MG63 (cell line): ENCODE measurements around the gene PTPRM. TPM values are rescaled to one million over a fixed set of nuclear protein-coding genes. Genes with fewer than 3 reads are reported as not detected.
A peak's percentile ranks its signal among the peaks of the same experiment; 100 is the strongest.

Experiments used
- DNase-seq: peaks from one replicate; pipeline ENCODE4 v3.0.0-alpha.2; 2020
- H3K27me3 ChIP-seq: fragments of 250-450 bp; sonication (Bioruptor Pico); 2 replicates; pipeline ENCODE4 v1.5.1; 2020; ENCODE audit warnings: mild to moderate bottlenecking, moderate library complexity
- H3K36me3 ChIP-seq: fragments of 250-450 bp; sonication (Bioruptor Pico); 2 replicates; pipeline ENCODE4 v1.5.1; 2020; ENCODE audit warnings: mild to moderate bottlenecking, moderate library complexity
- H3K4me3 ChIP-seq: fragments of 250-450 bp; sonication (Bioruptor Pico); 2 replicates; pipeline ENCODE4 v1.5.1; 2020; ENCODE audit warnings: mild to moderate bottlenecking, moderate library complexity
- H3K9me3 ChIP-seq: fragments of 250-450 bp; sonication (Bioruptor Pico); 2 replicates; pipeline ENCODE4 v1.5.1; 2020; ENCODE audit warnings: mild to moderate bottlenecking, moderate library complexity
- total RNA-seq: library from RNA; depleted of rRNA; stranded (reverse); fragments of >200 nt; shearing (Covaris generic); gene quantifications from 2 replicates; pipeline ENCODE4 v1.2.3, GENCODE V29; 2014; ENCODE audit warnings: low replicate concordance

The PTPRM gene
- total RNA-seq, 1 experiment from 2014 or later = 13.2 TPM

- DNase-seq = no peak
- no peaks in the 10 kb centered on the region for H3K27me3 ChIP-seq
- H3K36me3 ChIP-seq = no peaks in the 10 kb centered on the region
- no peak overlapping the region for H3K4me3 ChIP-seq
- H3K9me3 ChIP-seq = no peaks in the 10 kb centered on the region
These were observed 311.4 kb downstream of the PTPRM start for GRCh38 chr18:7878265-7879211.

GRCh38 chr18:7879717-7880116 is 312.6 kb downstream of the PTPRM start:
- no peaks in the 10 kb centered on the region for H3K27me3 ChIP-seq
- DNase-seq = no peak
- no peaks in the 10 kb centered on the region for H3K36me3 ChIP-seq
- H3K4me3 ChIP-seq = no peak overlapping the region
- H3K9me3 ChIP-seq = no peaks in the 10 kb centered on the region

- Histone ChIP-seq H3K27me3 (no peaks in the 10 kb centered on the region), H3K9me3 (no peaks in the 10 kb centered on the region), H3K4me3 (no peak overlapping the region), H3K36me3 (no peaks in the 10 kb centered on the region)
- DNase-seq = no peak
These were observed 318.7 kb downstream of the PTPRM start for GRCh38 chr18:7885865-7886264.

- no peaks in the 10 kb centered on the region for H3K27me3 ChIP-seq
- DNase-seq = no peak
- no peak overlapping the region for H3K4me3 ChIP-seq
- no peaks in the 10 kb centered on the region for H3K9me3 ChIP-seq
- H3K36me3 ChIP-seq = no peaks in the 10 kb centered on the region
These were observed 319.3 kb downstream of the PTPRM start for GRCh38 chr18:7886436-7886835.

- DNase-seq = no peak
- Histone ChIP-seq H3K27me3 (no peaks in the 10 kb centered on the region), H3K9me3 (no peaks in the 10 kb centered on the region), H3K4me3 (no peak overlapping the region), H3K36me3 (no peaks in the 10 kb centered on the region)
These were observed 322.4 kb downstream of the PTPRM start for GRCh38 chr18:7889515-7889914.

- Histone ChIP-seq H3K9me3 (no peaks in the 10 kb centered on the region), H3K36me3 (no peaks in the 10 kb centered on the region), H3K4me3 (no peak overlapping the region), H3K27me3 (no peaks in the 10 kb centered on the region)
- no peak for DNase-seq
These were observed 323.0 kb downstream of the PTPRM start for GRCh38 chr18:7890075-7890474.

- Histone ChIP-seq H3K36me3 (no peaks in the 10 kb centered on the region), H3K9me3 (no peaks in the 10 kb centered on the region), H3K27me3 (no peaks in the 10 kb centered on the region), H3K4me3 (no peak overlapping the region)
- DNase-seq = no peak
These were observed 325.4 kb downstream of the PTPRM start for GRCh38 chr18:7892556-7892955.

- no peak for DNase-seq
- Histone ChIP-seq H3K9me3 (no peaks in the 10 kb centered on the region), H3K36me3 (no peaks in the 10 kb centered on the region), H3K27me3 (no peaks in the 10 kb centered on the region), H3K4me3 (no peak overlapping the region)
These were observed 327.5 kb downstream of the PTPRM start for GRCh38 chr18:7894592-7894991.

GRCh38 chr18:7895346-7895745 is 328.2 kb downstream of the PTPRM start:
- no peaks in the 10 kb centered on the region for H3K27me3 ChIP-seq
- no peak overlapping the region for H3K4me3 ChIP-seq
- H3K9me3 ChIP-seq = no peaks in the 10 kb centered on the region
- no peak for DNase-seq
- H3K36me3 ChIP-seq = no peaks in the 10 kb centered on the region

- DNase-seq = no peak
- Histone ChIP-seq H3K4me3 (no peak overlapping the region), H3K36me3 (no peaks in the 10 kb centered on the region), H3K27me3 (no peaks in the 10 kb centered on the region), H3K9me3 (no peaks in the 10 kb centered on the region)
These were observed 329.0 kb downstream of the PTPRM start for GRCh38 chr18:7896161-7896560.

GRCh38 chr18:7896805-7897518 is 329.8 kb downstream of the PTPRM start:
- Histone ChIP-seq H3K36me3 (no peaks in the 10 kb centered on the region), H3K27me3 (no peaks in the 10 kb centered on the region), H3K4me3 (no peak overlapping the region), H3K9me3 (no peaks in the 10 kb centered on the region)
- DNase-seq = no peak

GRCh38 chr18:7898181-7898580 is 331.1 kb downstream of the PTPRM start:
- Histone ChIP-seq H3K27me3 (no peaks in the 10 kb centered on the region), H3K36me3 (no peaks in the 10 kb centered on the region), H3K4me3 (no peak overlapping the region), H3K9me3 (no peaks in the 10 kb centered on the region)
- no peak for DNase-seq

GRCh38 chr18:7899078-7899477 is 332.0 kb downstream of the PTPRM start:
- H3K36me3 ChIP-seq = no peaks in the 10 kb centered on the region
- DNase-seq = no peak
- no peaks in the 10 kb centered on the region for H3K27me3 ChIP-seq
- H3K9me3 ChIP-seq = no peaks in the 10 kb centered on the region
- H3K4me3 ChIP-seq = no peak overlapping the region

- no peak for DNase-seq
- Histone ChIP-seq H3K36me3 (no peaks in the 10 kb centered on the region), H3K9me3 (no peaks in the 10 kb centered on the region), H3K4me3 (no peak overlapping the region), H3K27me3 (no peaks in the 10 kb centered on the region)
These were observed 333.0 kb downstream of the PTPRM start for GRCh38 chr18:7900091-7900490.

GRCh38 chr18:7901657-7902056 is 334.5 kb downstream of the PTPRM start:
- no peak for DNase-seq
- Histone ChIP-seq H3K4me3 (no peak overlapping the region), H3K27me3 (no peaks in the 10 kb centered on the region), H3K9me3 (no peaks in the 10 kb centered on the region), H3K36me3 (no peaks in the 10 kb centered on the region)

- Histone ChIP-seq H3K4me3 (no peak overlapping the region), H3K9me3 (no peaks in the 10 kb centered on the region), H3K36me3 (no peaks in the 10 kb centered on the region), H3K27me3 (no peaks in the 10 kb centered on the region)
- peak; percentile 63 for DNase-seq
These were observed 335.3 kb downstream of the PTPRM start for GRCh38 chr18:7902399-7902839.

GRCh38 chr18:7904529-7904928 is 337.4 kb downstream of the PTPRM start:
- DNase-seq = no peak

More at GRCh38 chr18:7904529-7904928, 337.4 kb downstream of the PTPRM start:
- H3K36me3 ChIP-seq = no peaks in the 10 kb centered on the region
- H3K9me3 ChIP-seq = no peaks in the 10 kb centered on the region
- no peak overlapping the region for H3K4me3 ChIP-seq
- no peaks in the 10 kb centered on the region for H3K27me3 ChIP-seq
